A549 treated with GW870086 at 1 μM for 4 hours (cell line): ENCODE data around the gene MVB12B. TPM values are rescaled to one million over a fixed set of nuclear protein-coding genes. Genes with fewer than 3 reads are reported as not detected.

ENCODE experiments used
- total RNA-seq: library from RNA; stranded (reverse); fragments of 200-300 nt; extraction: Qiagen RNA extraction; gene quantifications from 5 replicates; pipeline ENCODE4 v1.2.3, GENCODE V29; 2022; ENCODE audit warnings: low read depth

Gene MVB12B
- 5.8 to 8.2 TPM (median 7.6 TPM) in 5 replicates for total RNA-seq

GRCh38 chr9:126326228-126327005, at the start of gene MVB12B:
Gene MVB12B, plus strand, starts transcription at chr9:126326829. Its CDS starts 101 bp downstream, at chr9:126326930.

